ENCODE data around the gene VGLL4.
"Not testable (repeated sequence)": the region's sequence is repeated elsewhere in the genome, so short reads cannot be mapped to it uniquely, and the experiment has no call there.

VGLL4 gene

DNA sequence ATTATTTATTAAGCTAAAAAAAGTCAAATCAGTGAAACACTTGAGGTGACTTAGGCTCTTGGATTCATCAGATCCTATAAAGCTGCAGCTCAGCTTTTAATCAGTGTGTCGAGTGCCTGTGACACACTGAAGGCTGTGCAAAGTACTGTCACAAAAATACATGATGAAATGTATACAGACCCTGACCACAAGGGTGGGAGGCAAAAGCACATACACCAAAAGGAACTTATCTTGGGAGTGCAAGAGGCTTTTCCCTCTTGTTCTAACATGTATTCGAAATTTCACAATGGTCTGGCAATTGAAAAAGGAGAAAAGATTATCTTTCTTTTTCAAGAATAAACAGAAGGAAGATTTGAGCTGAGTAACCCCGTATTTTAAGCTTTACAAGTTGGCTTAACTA is 35.9 kb downstream of the VGLL4 start:
- DNase-seq (ENCODE audit: low spot score) (no peak), FAIRE-seq (no peak)

DNA sequence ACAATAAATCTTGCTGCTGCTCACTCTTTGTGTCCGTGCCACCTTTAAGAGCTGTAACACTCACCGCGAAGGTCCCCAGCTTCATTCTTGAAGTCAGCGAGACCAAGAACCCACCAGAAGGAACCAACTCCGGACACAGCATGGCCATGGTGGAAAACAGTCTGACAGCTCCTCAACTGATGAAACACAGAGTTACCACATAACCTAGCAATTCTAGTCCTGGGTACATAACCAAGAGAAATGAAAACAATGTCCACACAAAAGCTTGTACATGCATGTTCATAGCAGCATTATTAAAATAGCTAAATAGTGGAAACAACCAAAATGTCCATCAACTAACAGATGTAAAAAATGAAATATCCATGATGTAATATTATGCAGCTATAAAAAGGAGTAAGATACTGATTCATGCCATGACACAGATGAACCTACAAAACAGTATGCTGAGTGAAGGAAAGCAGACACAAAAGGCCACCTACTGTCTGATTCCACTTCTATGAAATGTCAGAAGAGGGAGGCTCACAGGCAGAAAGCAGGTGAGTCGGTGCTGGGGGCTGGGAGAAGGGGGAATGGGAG is 36.8 kb downstream of the VGLL4 start:
- FAIRE-seq (no peak), DNase-seq (ENCODE audit: low spot score) (no peak)

DNA sequence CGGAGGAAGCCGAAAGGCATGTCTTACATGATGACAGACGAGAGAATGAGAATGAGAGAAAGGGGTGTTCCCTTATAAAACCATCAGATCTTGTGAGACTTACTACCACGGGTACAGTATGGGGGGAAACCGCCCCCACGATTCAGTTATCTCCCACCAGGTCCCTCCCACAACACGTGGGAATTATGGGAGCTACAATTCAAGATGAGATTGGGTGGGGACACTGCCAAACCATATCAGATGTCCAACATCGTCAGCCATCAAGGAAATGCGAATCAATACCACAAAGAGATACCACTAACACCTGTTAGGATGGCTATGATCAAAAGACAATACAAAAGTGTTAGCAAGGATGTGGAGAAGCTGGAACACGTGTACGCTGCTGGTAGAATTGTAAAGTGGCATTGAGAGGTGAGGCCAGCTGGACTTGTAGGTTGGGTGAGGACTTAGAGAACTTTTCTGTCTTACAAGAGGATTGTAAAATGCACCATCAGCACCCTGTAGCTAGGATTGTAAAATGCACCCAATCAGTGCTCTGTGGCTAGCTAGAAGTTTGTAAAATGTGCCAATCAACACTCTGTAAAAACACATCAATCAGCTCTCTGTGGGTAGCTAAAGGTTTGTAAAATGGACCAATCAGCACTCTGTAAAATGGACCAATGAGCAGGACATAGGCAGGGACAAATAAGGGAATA is 37.5 kb downstream of the VGLL4 start:
- no peak for FAIRE-seq

DNA sequence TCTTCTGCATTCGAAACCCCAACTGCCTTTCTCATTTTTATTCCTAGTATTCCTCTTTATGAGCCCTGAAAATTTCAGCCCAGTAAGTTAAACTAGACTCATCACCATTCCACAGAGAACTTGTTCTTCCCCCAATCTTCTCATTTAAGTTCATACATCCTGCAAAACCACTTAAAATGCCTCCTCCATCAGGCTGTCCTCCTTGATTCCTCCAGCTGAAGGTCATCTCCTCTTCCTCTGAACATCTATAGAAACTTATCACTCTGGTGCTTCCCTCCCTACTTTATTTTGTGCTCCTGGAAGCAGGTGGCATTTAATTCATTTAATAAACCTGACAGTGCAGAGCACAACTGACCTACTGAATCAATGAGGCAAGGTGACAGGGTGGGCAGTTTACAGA is 38.3 kb downstream of the VGLL4 start:
- FAIRE-seq = no peak
- no peak for DNase-seq (ENCODE audit: low spot score)

More for the DNA sequence above, 37.5 kb downstream of the VGLL4 start:
- no peak for DNase-seq (ENCODE audit: low spot score)

DNA sequence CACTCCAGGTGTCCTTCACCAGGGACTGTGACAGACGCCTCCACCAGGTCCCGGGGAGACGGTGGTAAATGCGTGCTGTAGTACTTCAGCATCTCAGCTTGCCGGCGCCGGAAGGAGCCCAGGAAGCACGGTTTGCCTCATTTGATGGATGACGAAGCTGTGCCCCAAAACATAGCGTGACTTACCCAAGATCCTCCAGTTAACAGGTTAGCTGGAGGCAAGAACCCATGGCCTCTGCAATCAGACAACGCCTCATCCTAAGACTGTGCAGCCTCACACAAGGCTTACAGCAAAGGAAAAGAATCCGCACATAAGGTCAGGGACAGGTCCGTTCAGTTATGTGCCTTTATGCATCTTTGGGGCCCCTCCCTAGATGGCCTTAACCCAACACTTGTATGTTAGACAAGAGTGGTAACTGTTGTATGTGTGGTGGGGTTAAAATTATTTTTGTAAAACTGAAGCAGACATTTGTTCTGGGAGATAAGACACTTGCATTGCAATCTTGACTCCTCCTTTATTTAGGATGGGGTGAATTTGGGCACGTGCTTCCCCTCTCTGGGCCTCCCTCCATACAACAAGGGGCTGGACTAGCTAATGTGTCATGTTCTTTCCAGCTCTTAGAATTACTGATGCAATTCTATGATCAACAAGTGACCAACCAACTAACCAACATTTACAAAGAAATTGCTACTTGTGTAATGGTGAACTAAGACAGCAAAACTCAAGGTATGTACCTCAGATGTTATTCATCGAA is 39.4 kb downstream of the VGLL4 start:
- FAIRE-seq = no peak
- DNase-seq (ENCODE audit: low spot score) = no peak

DNA sequence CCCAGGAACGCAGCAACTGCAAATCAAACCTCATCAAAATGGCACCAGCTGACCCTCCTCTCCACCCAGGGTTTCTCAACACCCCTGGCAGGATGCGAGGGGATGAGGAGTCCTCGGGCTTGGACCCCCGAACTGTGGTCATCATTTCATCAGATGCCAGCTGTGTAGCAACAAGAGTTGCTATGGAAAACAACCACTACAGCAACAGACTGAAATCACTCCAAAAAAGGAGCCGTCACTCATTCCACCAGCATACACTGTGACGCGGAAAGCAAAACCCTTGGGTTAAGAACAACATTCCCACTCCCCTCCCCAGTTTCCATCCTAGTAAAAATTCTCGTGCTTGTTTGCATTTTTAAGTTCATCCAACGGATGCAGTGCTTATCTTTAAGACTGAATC is 40.1 kb downstream of the VGLL4 start:
- FAIRE-seq (no peak), DNase-seq (ENCODE audit: low spot score) (no peak)

DNA sequence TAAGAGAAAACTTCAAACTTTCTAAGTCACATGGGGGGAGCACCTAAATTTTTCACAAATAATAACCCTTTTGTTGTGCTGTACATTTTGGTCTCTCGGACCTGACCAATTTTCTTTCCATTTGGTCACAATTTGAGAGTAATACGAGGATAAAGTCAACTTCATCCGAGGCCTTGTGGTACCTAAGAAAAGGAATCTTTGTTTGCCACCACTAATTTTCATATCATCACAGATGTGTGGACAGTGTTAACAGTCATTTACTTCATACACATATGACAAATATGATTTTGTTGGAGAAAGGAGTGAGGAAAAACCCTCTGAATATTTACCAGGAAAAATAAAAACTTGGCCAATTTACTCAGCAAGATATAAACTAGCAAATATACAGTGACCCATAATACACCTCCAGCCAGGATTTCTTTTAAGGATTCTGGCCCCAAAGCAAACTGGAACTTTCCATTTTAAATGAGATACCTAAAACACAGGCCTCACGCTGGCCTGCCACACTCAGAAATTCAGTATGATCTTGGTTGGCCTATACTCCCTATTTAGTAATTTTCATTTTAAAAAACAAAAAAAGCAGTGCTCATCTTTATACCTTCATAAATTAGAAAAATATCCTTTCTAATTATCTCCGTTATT is 40.7 kb downstream of the VGLL4 start:
- DNase-seq (ENCODE audit: low spot score) = no peak
- FAIRE-seq = no peak

DNA sequence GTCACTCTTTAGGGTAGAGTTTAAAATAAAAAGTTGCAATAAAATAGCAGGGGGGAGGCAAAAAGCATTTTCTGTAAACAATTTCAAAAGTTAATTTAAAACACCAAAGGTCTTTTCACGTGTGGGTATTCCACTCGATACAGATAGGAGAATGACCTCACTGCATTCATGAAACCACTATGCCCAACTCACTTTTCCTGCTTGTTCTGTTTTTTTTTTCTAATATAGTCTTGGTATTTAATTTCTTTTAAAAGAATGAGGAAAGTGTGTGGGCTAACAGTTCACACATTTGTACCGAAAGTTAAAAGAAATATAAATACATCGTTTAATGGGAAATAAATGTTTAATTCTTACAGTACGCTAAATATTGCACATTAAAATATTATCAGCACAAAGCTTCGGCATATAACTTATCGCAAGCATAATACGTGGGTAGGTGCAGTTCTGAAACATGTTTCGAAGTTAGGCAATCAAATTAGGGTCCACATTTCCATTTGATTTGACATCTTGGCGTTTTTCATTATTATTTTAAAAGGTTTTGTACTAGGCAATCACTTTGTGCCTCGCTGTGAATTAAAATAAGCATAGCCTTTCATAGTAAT is 41.4 kb downstream of the VGLL4 start:
- FAIRE-seq = no peak
- no peak for DNase-seq (ENCODE audit: low spot score)

DNA sequence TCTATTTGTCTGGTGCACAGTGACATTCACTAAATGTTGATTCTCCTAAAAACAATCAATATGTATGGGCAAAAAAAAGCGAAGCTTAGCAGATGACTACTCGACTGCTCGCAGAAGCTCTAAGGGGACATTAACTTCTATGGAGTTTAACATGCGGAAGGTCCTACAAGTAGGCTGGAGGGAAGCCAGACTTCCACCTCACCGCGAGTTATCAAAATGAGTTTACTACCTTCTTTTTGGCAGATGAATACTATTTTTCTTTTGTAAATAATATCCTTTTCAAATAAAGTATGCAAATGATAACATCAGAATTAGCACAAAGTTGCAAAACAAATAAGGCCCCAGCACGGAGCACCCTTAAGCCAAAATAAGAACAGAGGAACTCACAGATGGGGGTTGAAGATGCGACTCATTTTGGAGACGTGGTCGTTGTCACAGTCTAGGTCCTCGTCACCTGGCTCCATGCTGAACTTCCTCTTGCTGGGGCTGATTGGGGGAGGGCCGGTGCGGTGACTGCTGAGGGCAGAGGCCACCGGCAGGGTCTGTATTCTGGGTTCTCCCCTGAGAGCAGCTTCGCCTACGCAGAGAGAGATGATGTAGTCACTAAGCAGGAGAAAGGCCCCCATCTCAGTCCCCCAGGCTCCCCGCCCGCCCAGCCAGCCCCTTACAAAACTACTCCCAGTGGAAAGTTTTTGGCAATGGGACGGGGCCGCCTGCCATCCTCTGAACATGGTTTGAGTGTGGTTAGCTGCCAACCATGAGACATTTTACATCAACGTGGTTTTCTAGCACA is 42.1 kb downstream of the VGLL4 start:
- DNase-seq (ENCODE audit: low spot score) (no peak), FAIRE-seq (no peak)

DNA sequence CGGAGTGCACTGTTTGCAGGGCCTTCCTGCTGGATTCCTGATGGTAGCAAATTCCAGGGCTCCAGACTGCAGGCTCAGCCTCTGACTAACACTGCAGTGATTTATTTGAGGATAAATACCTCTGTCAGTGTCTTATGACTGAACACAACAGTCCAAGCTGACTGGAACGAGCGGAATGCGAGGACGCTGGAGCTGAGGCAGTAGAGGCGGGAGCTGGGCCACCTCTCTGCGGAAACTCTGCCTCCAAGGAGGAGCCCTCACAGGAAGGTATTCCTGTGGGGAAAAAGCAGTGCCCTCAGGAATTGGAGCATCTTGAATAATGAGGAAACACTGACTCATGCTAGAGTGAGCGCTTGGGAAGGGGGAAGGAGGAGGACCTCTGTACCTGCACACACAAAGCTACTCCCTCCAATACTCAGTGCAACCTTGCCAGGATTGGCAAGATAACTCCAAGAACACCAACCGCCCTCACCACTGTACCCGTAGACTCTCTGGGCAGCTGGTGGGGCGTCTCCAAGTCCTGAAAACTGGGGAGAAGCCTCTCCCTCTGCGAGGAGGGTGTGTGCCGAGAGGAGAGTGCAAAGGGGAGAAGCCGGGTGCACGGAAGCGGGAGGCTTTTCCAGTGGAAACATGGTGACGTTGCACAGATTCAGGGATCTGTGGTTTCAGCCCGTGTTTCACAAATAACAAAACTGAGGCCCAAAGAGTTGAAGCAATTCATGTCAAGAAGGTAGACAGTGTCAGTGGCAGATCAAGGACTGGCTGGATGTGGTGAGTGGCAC is 43.0 kb downstream of the VGLL4 start:
- peak; percentile 97 for DNase-seq (ENCODE audit: low spot score)
- FAIRE-seq = peak; percentile 94

DNA sequence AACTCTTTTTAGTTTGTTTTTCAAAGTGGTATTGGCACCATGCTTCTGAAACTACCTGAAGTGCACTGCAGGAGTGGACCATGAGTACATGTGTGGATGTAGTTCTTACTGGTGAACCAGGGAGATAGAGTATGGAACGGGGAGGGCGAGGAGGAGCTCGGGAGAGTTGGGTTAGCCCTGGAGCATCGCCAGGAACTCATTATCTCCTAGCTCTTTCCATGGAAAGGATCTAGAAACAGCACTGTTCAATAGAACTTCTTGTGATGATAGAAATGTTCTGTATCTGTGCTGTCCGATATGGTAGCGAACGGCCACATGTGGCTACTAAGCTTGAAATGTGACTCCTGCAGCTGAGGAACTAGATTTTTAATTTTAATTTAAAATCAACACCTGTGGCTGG is 47.3 kb downstream of the VGLL4 start:
- no peak for FAIRE-seq
- DNase-seq (ENCODE audit: low spot score) = no peak

DNA sequence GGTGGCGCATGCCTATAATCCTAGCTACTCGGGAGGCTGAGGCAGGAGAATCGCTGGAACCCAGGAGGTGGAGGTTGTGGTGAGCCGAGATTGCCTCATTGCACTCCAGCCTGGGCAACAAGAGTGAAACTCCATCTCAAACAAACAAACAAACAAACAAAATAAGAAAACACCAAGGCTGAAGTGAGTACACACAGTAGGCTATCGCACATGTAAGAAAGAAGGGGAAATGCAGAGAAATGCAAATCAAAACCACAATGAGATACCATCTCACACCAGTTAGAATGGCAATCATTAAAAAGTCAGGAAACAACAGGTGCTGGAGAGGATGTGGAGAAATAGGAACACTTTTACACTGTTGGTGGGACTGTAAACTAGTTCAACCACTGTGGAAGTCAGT is 48.7 kb downstream of the VGLL4 start:
- FAIRE-seq = not testable (repeated sequence)

DNA sequence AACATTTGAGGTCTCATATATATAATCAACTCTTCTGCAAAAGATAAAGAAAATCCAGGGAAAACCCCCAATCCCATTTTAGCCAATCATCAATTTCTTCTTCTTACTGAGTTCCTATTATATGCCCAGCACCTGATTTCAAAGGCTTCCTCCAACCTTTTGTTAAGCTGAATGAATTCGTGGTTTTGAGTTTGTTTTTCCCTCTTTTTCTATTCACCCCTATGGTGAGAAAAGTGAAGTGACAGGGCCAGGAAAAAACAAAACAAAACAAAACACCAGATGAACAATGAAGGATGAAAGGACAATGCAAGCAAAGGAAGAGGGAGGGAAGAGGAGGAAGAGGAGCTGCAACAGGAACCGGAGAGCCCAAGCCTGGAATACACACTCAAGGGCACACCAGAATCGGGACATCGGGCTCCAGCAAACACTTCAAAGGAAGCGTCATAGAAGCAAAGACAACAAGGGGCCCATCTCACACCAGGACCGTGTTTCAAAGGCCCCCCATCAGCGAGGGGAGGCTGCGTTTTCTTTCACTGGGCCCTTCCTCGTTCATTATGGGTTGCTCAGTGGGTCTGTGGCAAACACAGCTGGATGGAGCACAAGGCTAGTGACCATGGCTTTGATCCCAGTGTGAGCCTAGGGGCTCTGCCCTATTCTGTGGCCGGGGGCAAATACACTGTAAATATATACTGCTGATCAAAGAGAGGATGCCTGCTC is 50.2 kb downstream of the VGLL4 start:
- no peak for FAIRE-seq
- DNase-seq (ENCODE audit: low spot score) = no peak

More for the DNA sequence above, 48.7 kb downstream of the VGLL4 start:
- DNase-seq (ENCODE audit: low spot score) = not testable (repeated sequence)

DNA sequence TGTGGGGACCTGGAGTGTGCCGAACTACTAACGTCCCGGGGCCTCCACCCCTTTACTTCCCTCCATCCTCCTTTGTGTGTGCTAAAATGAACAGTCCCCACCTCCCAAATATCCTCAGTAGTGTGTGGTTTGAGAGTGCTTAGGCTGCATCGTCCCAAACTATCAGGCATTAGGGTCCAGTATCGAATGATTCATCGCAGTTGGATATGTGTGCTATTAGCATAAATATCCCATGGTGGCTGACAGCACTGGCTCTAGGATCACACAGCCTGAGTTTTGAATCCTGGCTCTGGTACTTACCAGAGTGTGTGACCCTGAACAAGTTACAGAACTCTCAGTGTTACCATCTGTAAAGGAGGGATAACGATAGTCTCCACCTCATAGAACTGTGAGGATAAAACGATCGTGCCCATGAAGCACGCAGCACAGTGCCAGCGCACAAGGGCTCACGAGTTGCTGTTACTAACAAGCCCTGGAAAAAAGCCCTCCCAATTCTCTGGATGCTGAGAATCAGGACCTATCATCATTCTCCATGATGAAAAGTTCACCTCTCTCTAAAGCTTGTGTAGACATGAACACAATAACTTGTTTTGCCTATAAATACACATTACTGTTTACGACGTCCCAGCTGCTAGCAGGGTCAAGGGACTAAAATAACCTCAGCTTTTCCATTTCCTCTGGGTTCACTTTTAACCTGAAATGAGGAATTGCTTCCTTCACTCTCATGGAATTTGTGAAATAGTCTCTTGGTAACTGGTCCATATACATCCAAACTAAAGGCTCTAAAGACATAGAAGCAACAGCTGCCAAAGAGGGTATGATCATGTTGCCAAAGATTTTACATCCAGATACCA is 51.0 kb downstream of the VGLL4 start:
- FAIRE-seq (no peak), DNase-seq (ENCODE audit: low spot score) (no peak)

DNA sequence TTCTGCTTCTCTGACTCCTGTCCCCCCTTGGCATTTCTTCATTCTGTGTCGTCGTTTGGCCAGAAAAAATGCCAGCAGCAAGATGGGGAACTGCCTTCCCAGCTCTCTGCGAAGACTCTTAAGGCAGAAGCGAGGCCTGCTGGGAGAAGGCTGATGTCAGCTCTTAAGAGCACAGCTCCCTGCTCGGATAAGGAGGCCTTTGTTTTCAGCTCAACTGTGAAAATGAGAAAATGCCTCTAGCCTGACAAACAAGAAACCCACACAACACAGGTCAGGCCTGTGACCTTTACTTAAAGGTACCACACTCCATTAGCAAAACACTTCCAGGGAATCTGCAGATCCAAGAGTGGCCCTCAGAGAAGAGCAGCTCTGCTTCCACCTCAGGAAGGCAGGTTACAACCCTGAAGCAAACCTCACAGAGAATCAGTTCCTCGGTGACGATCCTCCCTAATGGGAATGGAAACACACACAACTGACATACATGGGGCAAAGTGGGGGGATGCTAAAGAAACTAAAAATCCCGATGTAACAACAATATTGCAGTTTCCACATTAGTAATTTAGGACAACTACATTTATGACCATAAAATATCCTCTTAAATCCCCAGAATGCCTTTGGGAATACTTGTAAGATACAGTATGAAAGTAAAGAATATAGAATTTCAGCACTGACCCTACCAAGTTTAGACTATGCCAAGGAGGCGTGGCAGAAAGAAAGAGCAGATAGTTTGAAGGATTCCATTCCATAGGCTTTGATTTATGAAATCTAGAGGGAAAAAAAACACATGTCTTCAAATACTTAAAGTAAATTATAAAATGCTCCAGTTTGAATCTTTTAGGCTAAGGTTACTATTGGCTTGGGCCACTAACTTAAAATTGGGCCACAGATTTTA is 52.1 kb downstream of the VGLL4 start:
- no peak for FAIRE-seq
- DNase-seq (ENCODE audit: low spot score) = peak; percentile 21

DNA sequence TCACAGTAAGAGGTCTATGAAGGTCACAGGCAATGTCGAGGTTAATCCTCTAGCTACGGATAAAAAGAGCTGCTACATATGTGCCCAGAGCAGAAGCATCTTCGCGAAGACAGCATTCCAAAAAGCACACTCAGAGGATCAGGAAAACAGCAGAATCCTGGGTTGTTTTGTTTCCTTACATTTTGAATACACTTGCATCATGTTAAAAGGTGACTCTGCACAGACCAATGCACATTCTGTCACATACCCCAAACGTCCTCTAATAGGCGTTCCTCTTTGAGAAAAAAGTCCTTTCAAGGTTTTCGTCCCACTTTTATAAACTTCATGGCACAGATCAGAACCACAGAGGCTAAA is 52.7 kb downstream of the VGLL4 start:
- FAIRE-seq = no peak
- no peak for DNase-seq (ENCODE audit: low spot score)

DNA sequence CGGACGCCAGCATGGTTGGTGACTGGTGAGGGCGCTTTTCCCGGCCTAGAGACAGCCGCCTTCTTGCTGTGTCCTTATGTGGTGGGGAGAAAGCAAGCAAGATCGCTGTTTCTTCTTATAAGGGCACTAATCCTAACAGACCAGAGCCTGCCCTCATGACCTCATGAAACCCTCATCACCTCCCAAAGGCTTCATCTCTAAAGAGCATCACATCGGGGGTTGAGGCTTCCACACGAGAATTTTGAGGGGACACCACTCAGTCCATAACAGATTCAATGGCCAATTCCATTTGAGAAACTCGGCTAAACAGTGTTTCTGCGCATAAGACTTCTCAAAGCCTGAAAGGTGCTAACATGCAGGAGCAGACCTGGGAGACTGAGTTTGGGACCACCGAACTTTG is 54.0 kb downstream of the VGLL4 start:
- FAIRE-seq (no peak), DNase-seq (ENCODE audit: low spot score) (no peak)

DNA sequence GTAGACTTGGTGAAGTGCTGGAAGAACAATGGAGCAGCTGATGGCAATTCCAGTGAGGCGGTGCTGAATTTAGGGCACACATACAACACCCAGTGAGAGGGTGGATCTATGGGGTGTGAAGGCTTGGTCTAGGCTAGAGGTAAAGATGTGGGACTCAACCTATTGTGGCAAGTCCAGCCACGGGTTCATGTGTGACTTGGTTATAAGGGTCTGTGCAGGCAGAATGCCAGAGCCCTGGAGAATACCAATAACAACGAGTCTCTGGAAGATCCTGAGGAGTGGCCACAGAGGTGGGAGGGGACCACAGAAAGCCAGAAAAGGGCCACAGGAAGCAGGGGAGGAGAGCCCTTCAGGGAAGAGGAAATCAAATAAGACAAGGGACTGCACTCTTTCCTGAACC is 55.0 kb downstream of the VGLL4 start:
- DNase-seq (ENCODE audit: low spot score) (no peak), FAIRE-seq (no peak)
